ENCODE measurements around the gene SERPINA6.
"Not testable (repeated sequence)": the region's sequence is repeated elsewhere in the genome, so short reads cannot be mapped to it uniquely, and the experiment has no call there.

Gene SERPINA6

GRCh38 chr14:94356379-94357056 lies 33.4 kb upstream of the SERPINA6 start:
- no peak for DNase-seq
- in situ Hi-C loops (cut with HindIII; ENCODE audit: low pct_ligation_motif_present, low pct_unique_long_range_greater_than_20kb, low sequenced_read_pairs), result no loop called here

GRCh38 chr14:94355191-94355794 lies 32.2 kb upstream of the SERPINA6 start:
- DNase-seq, result peak; percentile 73

GRCh38 chr14:94354638-94355185 lies 31.6 kb upstream of the SERPINA6 start:
- no peak for DNase-seq

More at GRCh38 chr14:94355191-94355794, 32.2 kb upstream of the SERPINA6 start:
- in situ Hi-C loops (cut with HindIII; ENCODE audit: low pct_ligation_motif_present, low pct_unique_long_range_greater_than_20kb, low sequenced_read_pairs), result no loop called here

GRCh38 chr14:94354190-94354589 lies 31.1 kb upstream of the SERPINA6 start:
- in situ Hi-C loops (cut with HindIII; ENCODE audit: low pct_ligation_motif_present, low pct_unique_long_range_greater_than_20kb, low sequenced_read_pairs); DNase-seq: not testable (repeated sequence)

More at GRCh38 chr14:94354638-94355185, 31.6 kb upstream of the SERPINA6 start:
- in situ Hi-C loops (cut with HindIII; ENCODE audit: low pct_ligation_motif_present, low pct_unique_long_range_greater_than_20kb, low sequenced_read_pairs), result no loop called here

GRCh38 chr14:94349276-94349675 lies 26.1 kb upstream of the SERPINA6 start:
- in situ Hi-C loops (cut with HindIII; ENCODE audit: low pct_ligation_motif_present, low pct_unique_long_range_greater_than_20kb, low sequenced_read_pairs), result no loop called here
- DNase-seq, result no peak

- DNase-seq, result no peak
- in situ Hi-C loops (cut with HindIII; ENCODE audit: low pct_ligation_motif_present, low pct_unique_long_range_greater_than_20kb, low sequenced_read_pairs), result no loop called here
Measured at GRCh38 chr14:94348836-94349235, 25.7 kb upstream of the SERPINA6 start.

GRCh38 chr14:94346841-94347240 lies 23.7 kb upstream of the SERPINA6 start:
- in situ Hi-C loops (cut with HindIII; ENCODE audit: low pct_ligation_motif_present, low pct_unique_long_range_greater_than_20kb, low sequenced_read_pairs), result no loop called here
- peak; percentile 3 for DNase-seq

- in situ Hi-C loops (cut with HindIII; ENCODE audit: low pct_ligation_motif_present, low pct_unique_long_range_greater_than_20kb, low sequenced_read_pairs), result not testable (repeated sequence)
- peak; percentile 48 for DNase-seq
Measured at GRCh38 chr14:94346065-94346786, 23.1 kb upstream of the SERPINA6 start.

GRCh38 chr14:94345344-94346064 lies 22.4 kb upstream of the SERPINA6 start:
- peak; percentile 87 for DNase-seq
- in situ Hi-C loops (cut with HindIII; ENCODE audit: low pct_ligation_motif_present, low pct_unique_long_range_greater_than_20kb, low sequenced_read_pairs), result no loop called here

GRCh38 chr14:94344389-94344788 lies 21.3 kb upstream of the SERPINA6 start:
- DNase-seq, result no peak
- in situ Hi-C loops (cut with HindIII; ENCODE audit: low pct_ligation_motif_present, low pct_unique_long_range_greater_than_20kb, low sequenced_read_pairs), result no loop called here

GRCh38 chr14:94343238-94344005 lies 20.3 kb upstream of the SERPINA6 start:
- in situ Hi-C loops (cut with HindIII; ENCODE audit: low pct_ligation_motif_present, low pct_unique_long_range_greater_than_20kb, low sequenced_read_pairs), result no loop called here
- DNase-seq, result no peak

- peak; percentile 94 for DNase-seq
- in situ Hi-C loops (cut with HindIII; ENCODE audit: low pct_ligation_motif_present, low pct_unique_long_range_greater_than_20kb, low sequenced_read_pairs), result no loop called here
Measured at GRCh38 chr14:94342334-94342934, 19.3 kb upstream of the SERPINA6 start.

GRCh38 chr14:94341656-94342333 lies 18.7 kb upstream of the SERPINA6 start:
- DNase-seq, result no peak
- in situ Hi-C loops (cut with HindIII; ENCODE audit: low pct_ligation_motif_present, low pct_unique_long_range_greater_than_20kb, low sequenced_read_pairs), result no loop called here

- in situ Hi-C loops (cut with HindIII; ENCODE audit: low pct_ligation_motif_present, low pct_unique_long_range_greater_than_20kb, low sequenced_read_pairs), result no loop called here
Measured at GRCh38 chr14:94340533-94340932, 17.4 kb upstream of the SERPINA6 start.

GRCh38 chr14:94338023-94338422 lies 14.9 kb upstream of the SERPINA6 start:
- DNase-seq, result no peak
- in situ Hi-C loops (cut with HindIII; ENCODE audit: low pct_ligation_motif_present, low pct_unique_long_range_greater_than_20kb, low sequenced_read_pairs), result no loop called here

More at GRCh38 chr14:94340533-94340932, 17.4 kb upstream of the SERPINA6 start:
- no peak for DNase-seq

- in situ Hi-C loops (cut with HindIII; ENCODE audit: low pct_ligation_motif_present, low pct_unique_long_range_greater_than_20kb, low sequenced_read_pairs), result no loop called here
- peak; percentile 16 for DNase-seq
Measured at GRCh38 chr14:94337274-94337673, 14.1 kb upstream of the SERPINA6 start.

GRCh38 chr14:94334872-94335271 lies 11.7 kb upstream of the SERPINA6 start:
- no peak for DNase-seq
- in situ Hi-C loops (cut with HindIII; ENCODE audit: low pct_ligation_motif_present, low pct_unique_long_range_greater_than_20kb, low sequenced_read_pairs), result no loop called here
